Memory B cell (primary cell): ENCODE measurements around the gene CD55.

Source experiments
- ATAC-seq: fragments of 150-1000 bp; cut with Tn5 transposase; 2 replicates; pipeline ENCODE4 v1.10.0; 2021; ENCODE audit warnings: low read depth, mild to moderate bottlenecking, moderate library complexity
- DNase-seq, 2 donors: peaks; one replicate each; pipeline ENCODE4 v3.0.0; 2022; ENCODE audit warnings: low spot score in 2 of 2
- H3K27ac Mint-ChIP-seq: one replicate; pipeline ENCODE4 v1.8.0; 2022; ENCODE audit warnings: mild to moderate bottlenecking, moderate library complexity, mixed read lengths
- H3K27me3 Mint-ChIP-seq: one replicate; pipeline ENCODE4 v1.8.0; 2022; ENCODE audit warnings: mixed read lengths
- H3K36me3 Mint-ChIP-seq: one replicate; pipeline ENCODE4 v1.8.0; 2022; ENCODE audit warnings: mild to moderate bottlenecking, mixed read lengths
- H3K4me1 Mint-ChIP-seq: one replicate; pipeline ENCODE4 v1.8.0; 2022; ENCODE audit warnings: mixed read lengths
- H3K4me3 Mint-ChIP-seq: one replicate; pipeline ENCODE4 v1.8.0; 2022; ENCODE audit warnings: mild to moderate bottlenecking, moderate library complexity, mixed read lengths
- H3K9me3 Mint-ChIP-seq: one replicate; pipeline ENCODE4 v1.8.0; 2022; ENCODE audit warnings: mixed read lengths

CD55 gene

DNA sequence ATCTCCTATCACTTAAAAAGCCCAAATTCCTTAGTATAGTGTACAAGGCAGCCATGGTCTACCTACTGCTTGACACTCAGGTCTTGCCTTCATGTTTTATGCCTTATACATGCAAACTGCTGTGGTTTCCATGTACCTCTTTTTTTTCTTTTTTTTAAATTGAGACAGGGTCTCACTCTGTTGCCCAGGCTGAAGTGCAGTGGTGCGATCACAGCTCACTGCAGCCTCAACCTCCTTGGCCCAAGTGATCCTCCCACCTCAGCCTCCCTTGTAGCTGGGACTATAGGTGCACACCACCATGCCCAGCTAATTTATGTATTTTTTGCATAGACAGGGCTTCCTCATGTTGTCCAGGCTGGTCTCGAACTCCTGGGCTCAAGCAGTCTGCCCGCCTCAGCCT lies 8.0 kb downstream of the CD55 start:
- H3K36me3 Mint-ChIP-seq = peaks cover 36% of the 10 kb centered on the region

DNA sequence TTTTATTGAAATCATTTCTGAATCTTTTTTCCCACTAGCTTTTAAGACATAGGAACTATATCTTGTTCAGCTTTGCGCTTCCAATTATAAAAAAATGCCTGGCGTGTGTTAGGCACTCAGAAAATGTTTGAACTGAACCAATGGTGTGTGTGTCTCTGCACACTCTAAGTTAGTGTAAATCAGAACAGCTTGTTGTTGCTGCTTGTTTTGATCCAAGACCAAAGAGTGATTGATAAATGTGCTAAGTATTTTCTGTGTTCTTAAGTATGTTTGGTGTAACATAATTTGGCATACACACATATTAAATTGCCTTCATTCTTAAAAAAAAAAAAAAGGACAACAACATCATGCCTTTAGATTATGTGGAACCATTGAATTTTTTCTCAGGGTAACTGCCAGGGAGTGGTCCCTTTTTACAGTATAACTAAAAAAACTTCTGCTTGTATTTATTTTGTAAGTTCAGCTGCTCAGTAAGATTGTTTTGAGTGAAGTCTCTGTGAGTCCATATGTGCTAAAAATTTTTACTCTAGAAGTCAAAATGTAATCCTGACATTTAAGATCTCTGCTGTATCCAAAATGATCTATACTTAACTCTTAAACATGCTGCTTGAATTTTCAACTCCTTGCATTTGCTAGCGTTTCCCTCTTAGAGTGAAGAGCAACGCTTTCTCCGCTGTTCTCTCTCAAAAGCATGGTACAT lies 8.7 kb downstream of the CD55 start:
- H3K4me1 Mint-ChIP-seq = peaks cover 35% of the 10 kb centered on the region
- H3K36me3 Mint-ChIP-seq = peaks cover 39% of the 10 kb centered on the region
- peaks cover 1% of the 10 kb centered on the region for H3K9me3 Mint-ChIP-seq
- DNase-seq (no peak), ATAC-seq (no peak)
- H3K27ac Mint-ChIP-seq = peak overlapping the region; percentile 86
- no peaks in the 10 kb centered on the region for H3K27me3 Mint-ChIP-seq
- H3K4me3 Mint-ChIP-seq = no peak overlapping the region

More for the DNA sequence above, 8.0 kb downstream of the CD55 start:
- H3K9me3 Mint-ChIP-seq = peaks cover 1% of the 10 kb centered on the region
- ATAC-seq (peak; percentile 2), DNase-seq (no peak)
- H3K27ac Mint-ChIP-seq = peak overlapping the region; percentile 86
- peaks cover 33% of the 10 kb centered on the region for H3K4me1 Mint-ChIP-seq
- H3K27me3 Mint-ChIP-seq = no peaks in the 10 kb centered on the region
- no peak overlapping the region for H3K4me3 Mint-ChIP-seq

DNA sequence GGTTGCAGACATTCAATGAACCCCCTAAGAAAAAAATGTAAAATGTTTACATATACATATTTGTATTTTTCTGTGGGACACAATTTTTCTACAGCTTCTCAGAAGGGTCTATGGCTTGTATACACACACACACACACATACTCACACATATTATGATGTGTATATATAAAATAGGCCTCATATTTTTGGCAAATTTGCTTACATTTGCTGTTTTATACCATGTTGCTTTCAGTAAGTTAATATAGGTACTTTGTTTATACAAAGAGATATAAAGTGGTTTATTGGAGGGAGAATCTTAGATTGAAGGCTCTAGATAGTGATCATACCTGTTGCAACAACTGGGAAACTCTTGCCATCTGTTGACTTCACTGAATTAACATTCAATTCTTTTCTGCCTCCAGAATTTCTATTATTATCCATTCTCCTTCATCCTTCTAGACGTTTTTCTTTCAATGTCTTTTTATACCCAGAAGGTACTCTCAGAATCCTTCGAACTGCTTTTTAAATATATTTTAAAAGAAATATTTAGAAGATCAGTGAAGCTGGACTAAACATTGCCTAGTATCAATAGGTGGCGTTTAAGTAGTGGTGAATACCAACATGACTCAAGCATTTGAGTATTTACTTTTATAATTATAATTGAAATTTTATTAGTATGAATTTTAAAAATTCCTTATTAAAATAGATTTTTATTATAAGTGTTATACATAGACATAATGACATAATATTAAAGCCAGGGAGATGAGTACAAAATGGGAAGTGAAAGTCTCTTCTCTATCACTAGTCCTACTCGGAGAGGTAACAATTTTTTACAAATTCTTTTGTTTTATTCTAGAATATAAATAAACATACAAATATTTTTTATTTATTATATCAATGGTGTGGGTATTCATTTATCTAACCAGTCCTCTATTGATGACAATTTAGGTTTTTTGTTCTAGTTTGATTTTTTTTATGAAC lies 10.2 kb downstream of the CD55 start:
- H3K27me3 Mint-ChIP-seq = no peaks in the 10 kb centered on the region
- DNase-seq = no peak
- peaks cover 43% of the 10 kb centered on the region for H3K4me1 Mint-ChIP-seq
- ATAC-seq = peak; percentile 15
- H3K27ac Mint-ChIP-seq = peak overlapping the region; percentile 86
- H3K36me3 Mint-ChIP-seq = peaks cover 42% of the 10 kb centered on the region
- peaks cover 1% of the 10 kb centered on the region for H3K9me3 Mint-ChIP-seq
- H3K4me3 Mint-ChIP-seq = no peak overlapping the region

DNA sequence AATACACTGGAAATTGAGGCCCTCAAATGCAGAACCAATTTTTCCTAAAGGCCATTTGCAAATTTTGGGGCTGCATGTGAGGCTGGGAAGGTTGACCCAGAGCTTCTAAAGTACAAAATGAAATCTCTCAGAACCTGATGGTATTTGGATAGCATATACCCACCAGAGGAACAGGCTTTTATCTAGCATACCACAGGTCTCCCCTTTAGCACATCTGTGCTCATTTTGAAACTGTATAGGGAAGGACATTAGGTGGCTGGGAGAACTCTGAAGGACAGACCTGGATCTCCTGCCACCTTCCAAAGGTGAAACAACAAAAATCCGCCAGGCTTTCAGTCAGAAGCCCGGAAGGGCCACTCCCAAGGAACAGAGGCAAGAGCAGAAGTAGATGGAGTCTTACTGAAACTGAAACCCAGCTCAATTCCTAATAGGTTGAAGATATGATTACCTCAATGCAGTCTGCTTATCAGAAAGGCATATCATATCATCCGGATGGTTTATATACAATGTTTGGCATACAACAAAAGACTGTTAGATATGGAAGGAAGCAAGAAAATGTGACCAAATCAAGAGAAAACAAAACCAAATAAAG lies 11.6 kb downstream of the CD55 start:
- H3K4me1 Mint-ChIP-seq = peaks cover 43% of the 10 kb centered on the region
- H3K27ac Mint-ChIP-seq = peak overlapping the region; percentile 100
- peaks cover 1% of the 10 kb centered on the region for H3K9me3 Mint-ChIP-seq
- no peak for DNase-seq
- no peaks in the 10 kb centered on the region for H3K27me3 Mint-ChIP-seq
- H3K36me3 Mint-ChIP-seq = peaks cover 42% of the 10 kb centered on the region
- peak overlapping the region; percentile 72 for H3K4me3 Mint-ChIP-seq
- ATAC-seq = no peak

DNA sequence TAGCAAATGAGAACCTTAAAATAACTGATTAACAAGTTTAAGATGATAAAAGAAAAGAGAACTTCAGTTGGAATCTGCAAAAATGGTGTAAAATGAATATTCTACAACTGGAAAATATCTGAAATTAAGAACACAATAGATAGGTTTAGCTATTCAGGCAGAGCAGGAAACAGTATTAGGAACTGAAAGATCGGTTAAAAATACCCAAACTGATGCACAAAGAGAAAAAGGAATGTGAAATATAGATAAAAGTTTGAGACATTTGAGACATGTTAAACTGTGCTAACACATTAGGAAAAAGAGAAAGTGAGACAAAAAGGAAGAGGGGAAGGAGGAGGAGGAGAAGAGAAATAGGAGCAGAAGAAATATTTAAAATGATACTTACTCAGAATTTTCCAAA lies 12.1 kb downstream of the CD55 start:
- peak overlapping the region; percentile 72 for H3K4me3 Mint-ChIP-seq
- H3K9me3 Mint-ChIP-seq = peaks cover 1% of the 10 kb centered on the region
- ATAC-seq (no peak), DNase-seq (no peak)
- peaks cover 42% of the 10 kb centered on the region for H3K4me1 Mint-ChIP-seq
- no peaks in the 10 kb centered on the region for H3K27me3 Mint-ChIP-seq
- H3K36me3 Mint-ChIP-seq = peaks cover 38% of the 10 kb centered on the region
- peak overlapping the region; percentile 100 for H3K27ac Mint-ChIP-seq

DNA sequence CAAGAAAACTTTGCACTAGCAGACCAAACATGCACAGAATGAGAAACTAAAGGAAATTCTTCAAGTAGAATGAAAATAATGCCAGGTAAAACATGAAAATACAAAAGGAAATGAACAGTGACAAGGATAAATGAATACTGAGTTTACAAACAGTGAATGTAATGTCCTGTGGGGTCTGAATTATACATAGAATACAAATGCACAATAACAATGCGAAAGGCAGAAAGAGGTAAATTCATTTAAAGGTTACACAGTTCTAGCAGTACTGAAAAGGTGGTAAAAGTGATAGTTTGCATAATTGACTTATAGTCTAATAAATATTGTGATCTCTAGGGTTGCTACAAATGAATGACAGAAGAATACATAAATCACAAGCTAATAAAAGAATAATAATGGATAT lies 12.9 kb downstream of the CD55 start:
- Mint-ChIP-seq H3K4me1 (peaks cover 39% of the 10 kb centered on the region), H3K9me3 (peaks cover 1% of the 10 kb centered on the region), H3K4me3 (no peak overlapping the region), H3K27me3 (no peaks in the 10 kb centered on the region), H3K36me3 (peaks cover 32% of the 10 kb centered on the region), H3K27ac (peak overlapping the region; percentile 100)
- ATAC-seq (no peak), DNase-seq (no peak)

DNA sequence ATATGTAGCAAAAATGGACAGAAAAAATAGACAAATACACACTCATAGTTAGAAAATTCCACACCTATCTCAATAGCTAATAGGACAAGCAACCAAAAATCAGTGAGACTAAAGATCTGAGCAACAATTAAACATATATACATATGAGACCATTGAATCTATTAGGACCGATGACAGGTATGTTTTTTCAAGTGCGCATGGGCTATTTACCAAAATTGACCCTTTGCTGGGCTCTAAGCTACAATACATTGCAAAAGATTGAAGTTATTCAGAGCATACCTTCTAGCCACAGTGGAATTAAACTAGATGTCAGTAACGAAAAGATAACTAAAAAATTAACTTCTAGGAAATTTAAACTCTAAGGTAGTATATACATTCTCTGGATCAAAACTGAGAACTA lies 13.7 kb downstream of the CD55 start:
- H3K27ac Mint-ChIP-seq = peak overlapping the region; percentile 100
- no peak overlapping the region for H3K4me3 Mint-ChIP-seq
- DNase-seq (no peak), ATAC-seq (no peak)
- no peaks in the 10 kb centered on the region for H3K27me3 Mint-ChIP-seq
- peaks cover 30% of the 10 kb centered on the region for H3K36me3 Mint-ChIP-seq
- peaks cover 38% of the 10 kb centered on the region for H3K4me1 Mint-ChIP-seq
- H3K9me3 Mint-ChIP-seq = peaks cover 1% of the 10 kb centered on the region

DNA sequence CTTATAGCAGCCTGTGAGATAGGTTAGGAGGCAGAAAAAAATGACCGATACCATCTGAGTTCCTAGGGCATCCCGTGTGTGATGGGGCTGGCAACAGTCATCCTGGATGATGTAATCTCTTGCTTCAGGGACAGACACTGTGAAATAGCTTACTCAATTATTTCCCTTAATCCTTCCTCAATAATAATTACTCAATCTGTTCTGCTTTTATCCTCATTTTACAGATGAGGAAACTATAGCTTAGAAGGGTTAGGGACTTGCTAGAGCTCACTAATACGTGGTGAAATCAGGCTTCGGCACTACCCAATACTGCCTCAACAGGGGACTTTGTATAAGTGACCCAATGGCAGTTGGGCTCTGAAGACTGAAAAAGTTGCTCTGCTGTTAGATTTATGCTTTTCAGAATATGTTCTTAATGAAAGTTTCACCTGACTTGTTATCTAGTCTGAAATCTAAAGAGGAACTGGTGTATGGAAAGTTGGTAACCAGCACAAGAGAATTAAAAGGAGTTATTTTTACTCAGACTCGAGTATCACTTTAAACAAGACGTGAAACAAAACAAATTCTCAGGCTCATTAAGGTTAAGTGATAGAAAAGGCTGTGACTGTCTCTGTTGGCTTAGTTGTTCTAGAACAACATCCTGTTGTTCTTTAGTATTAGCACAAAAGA lies 14.4 kb downstream of the CD55 start:
- H3K4me3 Mint-ChIP-seq = peak overlapping the region; percentile 77
- H3K27me3 Mint-ChIP-seq = no peaks in the 10 kb centered on the region
- H3K27ac Mint-ChIP-seq = peak overlapping the region; percentile 100
- peaks cover 39% of the 10 kb centered on the region for H3K4me1 Mint-ChIP-seq
- DNase-seq (peak in 1 of 2 donors; percentile 56), ATAC-seq (peak; percentile 51)
- H3K36me3 Mint-ChIP-seq = peaks cover 34% of the 10 kb centered on the region
- H3K9me3 Mint-ChIP-seq = peaks cover 1% of the 10 kb centered on the region

DNA sequence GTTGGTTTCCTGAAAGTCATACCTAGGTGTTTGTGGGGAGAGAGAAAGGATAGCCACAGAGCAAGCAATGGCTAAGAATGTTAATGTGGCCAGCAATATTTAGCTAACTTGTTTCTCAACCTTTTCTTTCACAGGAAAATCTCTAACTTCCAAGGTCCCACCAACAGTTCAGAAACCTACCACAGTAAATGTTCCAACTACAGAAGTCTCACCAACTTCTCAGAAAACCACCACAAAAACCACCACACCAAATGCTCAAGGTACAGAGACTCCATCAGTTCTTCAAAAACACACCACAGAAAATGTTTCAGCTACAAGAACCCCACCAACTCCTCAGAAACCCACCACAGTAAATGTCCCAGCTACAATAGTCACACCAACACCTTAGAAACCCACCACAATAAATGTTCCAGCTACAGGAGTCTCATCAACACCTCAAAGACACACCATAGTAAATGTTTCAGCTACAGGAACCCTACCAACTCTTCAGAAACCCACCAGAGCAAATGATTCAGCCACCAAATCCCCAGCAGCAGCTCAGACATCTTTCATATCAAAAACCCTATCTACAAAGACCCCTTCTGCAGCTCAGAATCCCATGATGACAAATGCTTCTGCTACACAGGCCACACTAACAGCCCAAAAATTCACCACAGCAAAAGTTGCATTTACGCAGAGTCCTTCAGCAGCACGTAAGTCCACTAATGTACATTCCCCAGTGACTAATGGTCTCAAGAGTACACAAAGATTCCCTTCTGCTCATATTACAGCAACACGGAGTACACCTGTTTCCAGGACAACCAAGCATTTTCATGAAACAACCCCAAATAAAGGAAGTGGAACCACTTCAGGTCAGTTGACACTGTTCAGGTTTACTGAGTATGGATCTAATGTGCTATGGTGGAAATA lies 15.3 kb downstream of the CD55 start:
- peak overlapping the region; percentile 77 for H3K4me3 Mint-ChIP-seq
- peaks cover 45% of the 10 kb centered on the region for H3K4me1 Mint-ChIP-seq
- no peaks in the 10 kb centered on the region for H3K27me3 Mint-ChIP-seq
- peak; percentile 84 for ATAC-seq
- H3K36me3 Mint-ChIP-seq = peaks cover 43% of the 10 kb centered on the region
- H3K27ac Mint-ChIP-seq = peak overlapping the region; percentile 100
- peak; percentile 51 to 76 for DNase-seq
- peaks cover 1% of the 10 kb centered on the region for H3K9me3 Mint-ChIP-seq

DNA sequence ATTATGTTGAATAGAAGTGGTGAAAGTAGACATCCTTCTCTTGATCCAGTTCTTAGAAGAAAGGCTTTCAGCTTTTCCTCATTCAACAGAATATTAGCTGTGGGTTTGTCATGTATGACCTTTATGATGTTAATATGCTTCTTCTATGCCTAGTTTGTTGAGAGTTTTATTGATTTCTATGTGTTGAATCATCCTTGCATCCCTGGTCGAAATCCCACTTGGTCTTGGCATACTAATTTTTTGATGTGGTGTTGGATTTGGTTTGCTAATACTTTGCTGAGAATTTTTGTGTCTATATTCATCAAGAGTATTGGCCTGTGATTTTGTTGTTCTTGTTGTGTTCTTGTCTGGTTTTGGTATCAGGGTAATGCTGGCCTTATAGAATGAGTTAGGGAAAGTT lies 20.9 kb downstream of the CD55 start:
- Mint-ChIP-seq H3K27me3 (no peaks in the 10 kb centered on the region), H3K9me3 (no peaks in the 10 kb centered on the region), H3K4me1 (peaks cover 51% of the 10 kb centered on the region), H3K4me3 (peak overlapping the region; percentile 14), H3K36me3 (peaks cover 58% of the 10 kb centered on the region), H3K27ac (peak overlapping the region; percentile 59)
- DNase-seq (no peak), ATAC-seq (no peak)

DNA sequence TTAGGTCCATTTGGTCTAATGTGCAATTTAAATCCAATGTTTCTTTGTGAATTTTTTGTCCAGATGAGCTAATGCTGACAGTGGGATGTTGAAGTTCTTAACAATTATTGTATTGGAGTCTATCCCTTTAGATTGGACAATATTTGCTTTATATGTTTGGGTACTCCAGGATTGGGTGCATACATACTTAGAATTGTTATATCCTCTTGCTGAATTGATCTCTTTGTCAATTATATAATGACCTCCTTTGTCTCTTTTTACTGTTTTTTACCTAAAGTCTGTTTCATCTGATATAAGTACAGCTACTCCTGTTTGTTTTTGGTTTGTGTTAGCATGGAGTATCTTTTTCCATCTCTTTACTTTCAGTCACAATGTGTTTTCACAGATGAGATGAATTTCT lies 22.2 kb downstream of the CD55 start:
- Mint-ChIP-seq H3K36me3 (peaks cover 70% of the 10 kb centered on the region), H3K27me3 (no peaks in the 10 kb centered on the region), H3K9me3 (no peaks in the 10 kb centered on the region), H3K4me1 (peaks cover 60% of the 10 kb centered on the region), H3K4me3 (no peak overlapping the region), H3K27ac (peak overlapping the region; percentile 59)
- ATAC-seq = no peak
- no peak for DNase-seq

DNA sequence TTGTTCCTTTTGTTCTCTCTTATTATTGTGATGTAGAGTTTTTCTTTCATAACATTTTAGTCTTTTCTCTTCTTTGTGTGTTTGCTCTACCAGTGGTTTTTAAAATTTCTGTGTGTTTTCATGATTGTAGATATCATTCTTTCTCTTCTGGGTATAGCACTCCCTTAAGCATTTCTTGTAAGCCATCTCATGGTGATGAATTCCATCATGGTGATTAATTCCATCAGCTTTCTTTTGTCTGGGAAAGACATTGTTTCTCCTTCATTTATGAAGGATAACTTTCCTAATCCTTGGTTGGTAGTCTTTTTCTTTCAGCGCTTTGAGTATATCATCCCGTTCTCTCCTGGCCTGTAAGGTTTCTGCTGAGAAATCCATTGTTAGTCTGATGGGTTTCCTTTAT lies 22.7 kb downstream of the CD55 start:
- H3K36me3 Mint-ChIP-seq = peaks cover 71% of the 10 kb centered on the region
- ATAC-seq = no peak
- H3K9me3 Mint-ChIP-seq = no peaks in the 10 kb centered on the region
- H3K4me1 Mint-ChIP-seq = peaks cover 60% of the 10 kb centered on the region
- DNase-seq = no peak
- H3K27ac Mint-ChIP-seq = peak overlapping the region; percentile 59
- no peaks in the 10 kb centered on the region for H3K27me3 Mint-ChIP-seq
- peak overlapping the region; percentile 21 for H3K4me3 Mint-ChIP-seq
